Type B pancreatic cell (in vitro differentiated cells): Measurements from ENCODE around the gene APAF1. TPM values are rescaled to one million over a fixed set of nuclear protein-coding genes. Genes with fewer than 3 reads are reported as not detected.

ENCODE experiments used
- DNase-seq: peaks from one replicate; pipeline ENCODE4 v3.0.0; 2021; ENCODE audit warnings: mixed read lengths; ENCODE audit not compliant: unreplicated experiment; ENCODE audit errors: extremely low spot score
- H3K27ac Mint-ChIP-seq: 2 replicates; pipeline ENCODE4 v1.8.0; 2021; ENCODE audit warnings: mild to moderate bottlenecking, mixed read lengths
- H3K27me3 Mint-ChIP-seq: 2 replicates; pipeline ENCODE4 v1.8.0; 2021; ENCODE audit warnings: mixed read lengths
- H3K36me3 Mint-ChIP-seq: 2 replicates; pipeline ENCODE4 v1.8.0; 2021; ENCODE audit warnings: mixed read lengths
- H3K4me1 Mint-ChIP-seq: one replicate; pipeline ENCODE4 v1.8.0; 2021; ENCODE audit warnings: mixed read lengths; ENCODE audit not compliant: unreplicated experiment
- H3K4me3 Mint-ChIP-seq: 2 replicates; pipeline ENCODE4 v1.8.0; 2021; ENCODE audit warnings: mild to moderate bottlenecking, mixed read lengths
- H3K9me3 Mint-ChIP-seq: 2 replicates; pipeline ENCODE4 v1.8.0; 2021; ENCODE audit warnings: mixed read lengths
- CTCF ChIP-seq: fragments of 200-600 bp; sonication (generic); conservative IDR thresholded peaks from 2 replicates; pipeline ENCODE4 v1.5.0; 2021; ENCODE audit warnings: antibody characterized with exemption, mild to moderate bottlenecking
- total RNA-seq: library from RNA; stranded (reverse); gene quantifications from 2 replicates; pipeline ENCODE4 v1.2.1, GENCODE V29; 2021; ENCODE audit warnings: low replicate concordance

APAF1 gene
- total RNA-seq, 1 donor from 2014 or later, result 21.7 TPM

GRCh38 chr12:98686603-98687002 lies 41.5 kb downstream of the APAF1 start:
- Mint-ChIP-seq H3K9me3 (no peaks in the 10 kb centered on the region), H3K36me3 (peaks cover 45% of the 10 kb centered on the region)

GRCh38 chr12:98691351-98691750 lies 46.3 kb downstream of the APAF1 start:
- Mint-ChIP-seq H3K4me3 (no peak overlapping the region), H3K4me1 (peaks cover 6% of the 10 kb centered on the region), H3K27ac (no peak overlapping the region), H3K36me3 (peaks cover 47% of the 10 kb centered on the region), H3K27me3 (no peaks in the 10 kb centered on the region), H3K9me3 (no peaks in the 10 kb centered on the region)
- no peak for DNase-seq
- TF ChIP-seq CTCF, result no peak

More at GRCh38 chr12:98686603-98687002, 41.5 kb downstream of the APAF1 start:
- H3K27me3 Mint-ChIP-seq, result no peaks in the 10 kb centered on the region
- H3K4me1 Mint-ChIP-seq, result no peaks in the 10 kb centered on the region
- no peak for TF ChIP-seq CTCF
- DNase-seq, result no peak
- no peak overlapping the region for H3K27ac Mint-ChIP-seq
- H3K4me3 Mint-ChIP-seq, result no peak overlapping the region

- no peak overlapping the region for H3K4me3 Mint-ChIP-seq
- H3K9me3 Mint-ChIP-seq, result no peaks in the 10 kb centered on the region
- H3K27me3 Mint-ChIP-seq, result no peaks in the 10 kb centered on the region
- no peak for TF ChIP-seq CTCF
- no peak for DNase-seq
- peaks cover 42% of the 10 kb centered on the region for H3K36me3 Mint-ChIP-seq
- H3K4me1 Mint-ChIP-seq, result peaks cover 11% of the 10 kb centered on the region
- no peak overlapping the region for H3K27ac Mint-ChIP-seq
These were observed 51.1 kb downstream of the APAF1 start for GRCh38 chr12:98696036-98696646.

GRCh38 chr12:98697209-98697608 lies 52.1 kb downstream of the APAF1 start:
- TF ChIP-seq CTCF, result no peak

GRCh38 chr12:98698603-98699463 lies 53.7 kb downstream of the APAF1 start:
- DNase-seq, result no peak
- H3K36me3 Mint-ChIP-seq, result peaks cover 28% of the 10 kb centered on the region
- no peak for TF ChIP-seq CTCF
- H3K4me3 Mint-ChIP-seq, result no peak overlapping the region
- no peaks in the 10 kb centered on the region for H3K27me3 Mint-ChIP-seq
- H3K9me3 Mint-ChIP-seq, result no peaks in the 10 kb centered on the region
- H3K27ac Mint-ChIP-seq, result no peak overlapping the region
- H3K4me1 Mint-ChIP-seq, result peaks cover 11% of the 10 kb centered on the region

More at GRCh38 chr12:98697209-98697608, 52.1 kb downstream of the APAF1 start:
- no peak for DNase-seq
- Mint-ChIP-seq H3K27me3 (no peaks in the 10 kb centered on the region), H3K4me1 (peaks cover 11% of the 10 kb centered on the region), H3K9me3 (no peaks in the 10 kb centered on the region), H3K4me3 (no peak overlapping the region), H3K36me3 (peaks cover 34% of the 10 kb centered on the region), H3K27ac (no peak overlapping the region)
